NT2/D1 (cell line): ENCODE data around the gene FRMD4B.
A peak's percentile ranks its signal among the peaks of the same experiment; 100 is the strongest.

Experiments
- DNase-seq: peaks from one replicate; pipeline ENCODE4 v3.0.0-alpha.2; 2011; ENCODE audit warnings: low read depth, low spot score
- H3K27me3 ChIP-seq: 2 replicates; pipeline ENCODE4 v1.6.0; 2011; ENCODE audit warnings: mild to moderate bottlenecking; ENCODE audit not compliant: insufficient read length, insufficient read depth
- H3K36me3 ChIP-seq: 2 replicates; pipeline ENCODE4 v1.6.1; 2011; ENCODE audit warnings: mild to moderate bottlenecking, low read length, mixed read lengths; ENCODE audit not compliant: insufficient read depth, insufficient read length
- H3K4me1 ChIP-seq: 2 replicates; pipeline ENCODE4 v1.5.1; 2011; ENCODE audit not compliant: insufficient read depth, insufficient read length
- H3K4me3 ChIP-seq: 2 replicates; pipeline ENCODE4 v1.5.1; 2011; ENCODE audit warnings: low read depth; ENCODE audit not compliant: insufficient read length
- H3K9ac ChIP-seq: 2 replicates; pipeline ENCODE4 v1.6.0; 2011; ENCODE audit warnings: low read depth; ENCODE audit not compliant: insufficient read length
- H3K9me3 ChIP-seq: 2 replicates; pipeline ENCODE4 v1.5.1; 2011; ENCODE audit warnings: mild to moderate bottlenecking, low read length; ENCODE audit not compliant: insufficient read depth
- SUZ12 ChIP-seq: IDR thresholded peaks from 2 replicates; pipeline ENCODE4 v1.6.1; 2011; ENCODE audit not compliant: insufficient read length, insufficient read depth; ENCODE audit errors: extremely low read depth
- YY1 ChIP-seq: IDR thresholded peaks from 2 replicates; pipeline ENCODE4 v1.6.1; 2011; ENCODE audit not compliant: insufficient read length, insufficient read depth
- ZNF274 ChIP-seq: IDR thresholded peaks from 2 replicates; pipeline ENCODE4 v1.6.1; 2011; ENCODE audit warnings: mild to moderate bottlenecking, low read depth, low read length

FRMD4B gene

GRCh38 chr3:69120879-69121464 lies 264.9 kb downstream of the FRMD4B start:
- no peak for TF ChIP-seq SUZ12
- TF ChIP-seq ZNF274, result no peak
- no peak for TF ChIP-seq YY1
- peak; percentile 89 for DNase-seq
- Histone ChIP-seq H3K36me3 (no peaks in the 10 kb centered on the region), H3K9me3 (no peaks in the 10 kb centered on the region), H3K4me1 (no peaks in the 10 kb centered on the region), H3K9ac (no peak overlapping the region), H3K27me3 (no peaks in the 10 kb centered on the region), H3K4me3 (no peak overlapping the region)
